Activated B cell treated with CpG ODN at 0.5 μM for 24 hours (primary cell): ENCODE data around the gene EP400. TPM values are rescaled to one million over a fixed set of nuclear protein-coding genes. Genes with fewer than 3 reads are reported as not detected.

ENCODE experiments used
- ATAC-seq: fragments of 200-7000 bp; cut with Tn5 transposase; one replicate; pipeline ENCODE4 v1.10.0; 2021; ENCODE audit warnings: low read depth, mild to moderate bottlenecking, moderate library complexity
- CTCF ChIA-PET: fragments of 350-600 bp; sonication (Branson Sonifier 250); formaldehyde crosslinking; loops from one replicate; lab custom pipeline; 2021; ENCODE audit warnings: antibody characterized with exemption; lab: Charles Lee
- POLR2A ChIA-PET: fragments of 350-600 bp; sonication (Branson Sonifier 250); formaldehyde crosslinking; loops from one replicate; lab custom pipeline; 2021; ENCODE audit warnings: antibody characterized with exemption; lab: Charles Lee
- DNase-seq: peaks from one replicate; pipeline ENCODE4 v3.0.0; 2022
- H3K27ac Mint-ChIP-seq: one replicate; pipeline ENCODE4 v1.8.0; 2020; ENCODE audit warnings: mixed read lengths
- H3K27me3 Mint-ChIP-seq: one replicate; pipeline ENCODE4 v1.8.0; 2021; ENCODE audit warnings: mixed read lengths
- H3K36me3 Mint-ChIP-seq: one replicate; pipeline ENCODE4 v1.8.0; 2021; ENCODE audit warnings: low read depth, mixed read lengths
- H3K4me1 Mint-ChIP-seq: one replicate; pipeline ENCODE4 v1.8.0; 2021; ENCODE audit warnings: mixed read lengths
- H3K4me3 Mint-ChIP-seq: one replicate; pipeline ENCODE4 v1.8.0; 2020; ENCODE audit warnings: mild to moderate bottlenecking, mixed read lengths
- H3K9me3 Mint-ChIP-seq: one replicate; pipeline ENCODE4 v1.8.0; 2020; ENCODE audit warnings: mixed read lengths
- CTCF ChIP-seq: fragments of 200-600 bp; IDR thresholded peaks from one replicate; pipeline ENCODE4 v1.8.0; 2022; ENCODE audit warnings: antibody characterized with exemption, mild to moderate bottlenecking
- intact Hi-C: fragments of 100-400 bp; cut with micrococcal nuclease; formaldehyde crosslinking; loops from one replicate; pipeline ENCODE4 v1.15.1; 2024
- total RNA-seq: library from RNA; stranded (reverse); gene quantifications from 2 replicates; pipeline ENCODE4 v1.2.3, GENCODE V29; 2022

EP400 gene
- total RNA-seq, 1 donor from 2014 or later: 65.6 TPM

- peaks cover 13% of the 10 kb centered on the region for H3K4me1 Mint-ChIP-seq
- DNase-seq: no peak
- no peak overlapping the region for H3K4me3 Mint-ChIP-seq
- H3K27me3 Mint-ChIP-seq: no peaks in the 10 kb centered on the region
- ChIA-PET POLR2A (no interaction called here), CTCF (no interaction called here)
- ATAC-seq: no peak
- peaks cover 7% of the 10 kb centered on the region for H3K9me3 Mint-ChIP-seq
- no peak for TF ChIP-seq CTCF
- H3K36me3 Mint-ChIP-seq: peaks cover 36% of the 10 kb centered on the region
- intact Hi-C loops: no loop called here
- H3K27ac Mint-ChIP-seq: no peak overlapping the region
Measured at GRCh38 chr12:132094269-132094891, 144.6 kb downstream of the EP400 start.

GRCh38 chr12:132095520-132096409, 146.0 kb downstream of the EP400 start:
- Mint-ChIP-seq H3K36me3 (peaks cover 42% of the 10 kb centered on the region), H3K4me3 (no peak overlapping the region), H3K27me3 (no peaks in the 10 kb centered on the region), H3K27ac (no peak overlapping the region), H3K4me1 (peaks cover 6% of the 10 kb centered on the region), H3K9me3 (peaks cover 7% of the 10 kb centered on the region)
- CTCF ChIA-PET: no interaction called here
- no peak for ATAC-seq
- DNase-seq: no peak
- POLR2A ChIA-PET: no interaction called here
- intact Hi-C loops: no loop called here
- no peak for TF ChIP-seq CTCF

- H3K36me3 Mint-ChIP-seq: peaks cover 40% of the 10 kb centered on the region
Measured at GRCh38 chr12:132099739-132100138, 150.0 kb downstream of the EP400 start.

GRCh38 chr12:132100306-132101065, 150.7 kb downstream of the EP400 start:
- ChIA-PET POLR2A (no interaction called here), CTCF (no interaction called here)
- no peak for TF ChIP-seq CTCF
- peaks cover 7% of the 10 kb centered on the region for H3K9me3 Mint-ChIP-seq
- ATAC-seq (no peak), DNase-seq (no peak)
- peaks cover 45% of the 10 kb centered on the region for H3K36me3 Mint-ChIP-seq
- intact Hi-C loops: no loop called here
- H3K4me3 Mint-ChIP-seq: no peak overlapping the region
- no peak overlapping the region for H3K27ac Mint-ChIP-seq
- H3K4me1 Mint-ChIP-seq: peaks cover 5% of the 10 kb centered on the region
- H3K27me3 Mint-ChIP-seq: no peaks in the 10 kb centered on the region

More at GRCh38 chr12:132099739-132100138, 150.0 kb downstream of the EP400 start:
- DNase-seq: no peak
- peaks cover 7% of the 10 kb centered on the region for H3K9me3 Mint-ChIP-seq
- H3K4me1 Mint-ChIP-seq: peaks cover 6% of the 10 kb centered on the region
- CTCF ChIA-PET: no interaction called here
- POLR2A ChIA-PET: no interaction called here
- no peaks in the 10 kb centered on the region for H3K27me3 Mint-ChIP-seq
- H3K4me3 Mint-ChIP-seq: no peak overlapping the region
- no peak for TF ChIP-seq CTCF
- intact Hi-C loops: no loop called here
- H3K27ac Mint-ChIP-seq: no peak overlapping the region
- no peak for ATAC-seq
